GM04504 (cell line): ENCODE measurements around the gene CMYA5.
"Not testable (repeated sequence)": the region's sequence is repeated elsewhere in the genome, so short reads cannot be mapped to it uniquely, and the experiment has no call there.

ENCODE experiments used
- DNase-seq: peaks from one replicate; pipeline ENCODE4 v3.0.0-alpha.2; 2012; ENCODE audit warnings: low read depth

CMYA5 gene

DNA sequence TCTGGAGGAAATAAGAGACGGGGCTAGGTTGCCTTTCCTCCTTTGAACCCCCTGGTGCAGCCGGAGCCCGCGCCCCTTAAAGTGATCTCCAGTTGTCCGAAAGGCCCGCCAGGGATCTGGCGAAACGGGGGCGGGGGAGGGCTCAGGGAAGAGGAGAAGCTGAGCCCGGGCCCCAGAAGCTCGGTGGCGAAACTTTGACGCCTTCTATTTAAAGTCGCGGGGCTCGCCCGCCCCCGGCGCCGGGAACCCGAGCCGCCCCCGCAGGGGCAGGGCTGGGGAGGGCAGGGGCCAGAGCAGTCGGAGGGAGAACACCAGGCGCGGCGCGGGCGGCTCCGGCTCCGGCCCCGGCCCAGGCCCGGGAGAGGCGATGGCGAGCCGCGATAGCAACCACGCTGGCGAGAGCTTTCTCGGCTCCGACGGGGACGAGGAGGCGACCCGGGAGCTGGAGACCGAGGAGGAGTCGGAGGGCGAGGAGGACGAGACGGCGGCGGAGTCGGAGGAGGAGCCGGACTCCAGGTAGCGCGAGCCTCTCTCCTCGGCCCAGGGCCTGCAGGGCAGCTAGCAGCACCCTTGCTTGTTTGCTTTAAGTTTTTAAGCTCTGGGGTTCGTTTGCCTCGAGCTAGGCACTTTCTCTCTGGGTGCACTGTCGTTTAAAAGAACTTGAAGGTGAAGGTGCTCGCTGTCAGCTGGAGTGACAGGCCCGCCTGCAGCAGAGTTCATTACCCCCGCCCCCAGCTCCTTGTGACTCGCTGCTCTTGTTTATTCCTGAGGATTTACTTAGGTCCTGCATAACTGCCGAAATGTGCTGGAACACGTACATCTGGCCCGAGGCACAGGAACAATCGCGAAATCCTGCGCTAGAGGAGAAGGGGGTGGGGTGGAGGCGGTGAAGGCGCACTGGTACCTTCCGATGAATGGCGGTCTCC lies at the start of gene CMYA5:
Gene CMYA5, plus strand, starts transcription at position 296 of the 926 bp plus-strand sequence. Its CDS starts 72 bp downstream, at position 368.
- no peak for DNase-seq

DNA sequence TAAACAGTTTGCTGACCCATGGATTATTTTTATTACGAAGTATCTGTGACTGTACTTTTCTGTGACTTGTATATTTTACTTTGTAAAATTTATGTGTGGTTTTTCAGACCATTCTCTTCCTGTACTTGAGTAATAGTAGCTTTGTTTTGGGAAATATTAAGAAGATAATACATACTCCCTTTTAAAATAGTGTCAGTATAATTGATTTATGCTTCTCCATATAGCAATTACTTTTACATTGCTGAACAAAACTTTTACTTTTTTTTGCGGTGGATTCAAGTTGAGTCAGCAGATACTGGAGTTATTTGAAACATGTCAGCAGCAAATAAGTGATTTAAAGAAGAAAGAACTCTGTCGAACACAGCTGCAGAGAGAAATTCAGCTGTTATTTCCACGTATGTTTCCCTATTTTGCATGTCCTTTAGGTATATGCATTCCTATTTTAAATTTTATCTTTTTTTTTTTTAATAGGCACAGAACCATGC lies 49.0 kb upstream of the CMYA5 start:
- DNase-seq: no peak

DNA sequence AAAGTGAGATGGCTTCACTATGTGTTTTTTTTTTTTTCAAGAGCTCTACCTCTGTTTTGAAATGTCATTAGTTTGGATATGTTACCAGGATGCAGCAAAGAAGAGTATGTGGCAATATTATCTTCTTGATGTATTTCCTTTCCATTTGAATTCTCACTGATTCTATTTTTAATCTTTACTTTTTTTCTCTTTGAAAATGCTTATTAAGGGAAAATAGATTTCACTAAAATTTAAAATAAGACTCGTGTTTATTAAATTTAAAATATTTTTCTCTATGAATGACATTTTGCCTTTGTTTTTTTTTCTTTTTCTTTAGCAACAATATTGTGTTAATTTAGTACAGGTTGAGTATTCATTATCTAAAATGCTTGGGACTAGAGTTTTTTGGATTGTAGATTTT lies 48.2 kb upstream of the CMYA5 start:
- DNase-seq: no peak

DNA sequence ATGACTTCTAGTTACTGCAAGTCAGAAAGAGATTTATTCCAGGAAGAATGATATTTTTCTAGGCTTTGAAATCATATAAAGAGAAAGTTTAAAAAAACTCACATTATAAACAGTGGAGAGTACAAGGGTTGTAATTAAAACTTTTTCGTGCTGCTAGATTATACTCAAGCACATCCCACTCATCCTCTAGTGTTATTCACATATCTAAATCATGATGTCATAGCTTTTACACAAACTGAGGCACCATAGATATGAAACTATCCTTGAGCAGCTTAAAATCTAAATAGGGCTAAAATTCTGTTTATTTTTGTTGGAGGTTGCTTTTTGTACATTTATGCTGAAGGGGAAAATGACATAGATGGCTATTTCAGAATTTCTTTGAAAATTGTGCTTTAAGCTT lies 47.4 kb upstream of the CMYA5 start:
- no peak for DNase-seq

DNA sequence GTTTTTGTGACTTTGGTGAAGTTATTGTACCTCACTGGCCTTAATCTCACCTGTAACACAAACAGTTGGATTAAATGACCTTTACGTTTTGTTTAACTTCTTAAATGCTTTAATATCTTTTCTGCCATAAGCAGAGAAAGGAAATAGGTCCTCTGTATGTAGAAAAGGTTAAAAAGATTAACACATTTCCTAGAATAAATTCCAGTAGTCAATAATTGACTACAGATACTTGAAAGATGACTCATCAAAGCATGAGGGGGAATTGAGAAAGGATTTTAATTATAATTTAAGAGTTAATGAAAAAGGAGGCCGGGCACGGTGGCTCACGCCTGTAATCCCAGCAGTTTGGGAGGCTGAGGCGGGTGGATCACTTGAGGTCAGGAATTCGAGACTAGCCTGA lies 35.8 kb upstream of the CMYA5 start:
- DNase-seq: no peak

DNA sequence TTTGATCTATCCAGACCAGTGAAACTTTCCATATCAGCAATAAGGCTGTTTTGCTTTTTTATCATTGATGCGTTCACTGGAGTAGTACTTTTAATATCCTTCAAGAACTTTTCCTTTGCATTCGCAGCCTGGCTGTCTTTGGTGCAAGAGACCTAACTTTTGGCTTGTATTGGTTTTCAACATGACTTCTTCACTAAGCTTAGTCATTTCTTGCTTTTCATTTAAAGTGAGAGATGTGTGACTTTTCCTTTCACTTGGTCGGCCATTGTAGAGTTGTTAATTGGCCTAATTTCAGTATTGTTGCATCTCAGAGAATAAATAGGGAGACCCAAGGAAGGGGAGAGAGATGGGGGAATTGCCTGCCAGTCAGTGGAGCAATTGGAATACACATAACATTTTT lies 26.4 kb upstream of the CMYA5 start:
- DNase-seq: no peak

DNA sequence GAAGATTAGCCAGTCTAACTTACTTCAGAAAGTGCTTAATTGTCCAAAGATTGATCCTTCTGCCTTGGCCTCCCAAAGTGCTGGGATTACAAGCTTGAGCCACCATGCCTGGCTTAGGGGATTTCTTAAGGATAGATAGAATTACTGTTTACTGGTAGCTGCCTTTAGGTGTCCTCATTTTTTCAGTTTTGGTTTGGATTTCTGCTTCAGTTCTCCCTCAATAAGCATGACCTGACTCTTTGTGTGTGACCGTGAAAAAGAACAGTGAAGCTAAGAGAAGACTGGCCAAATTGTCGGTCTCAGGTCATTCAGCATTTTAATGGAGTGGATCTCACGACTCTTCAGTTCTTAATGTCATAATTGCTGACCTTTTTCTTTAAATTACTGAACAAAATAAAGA lies 22.9 kb upstream of the CMYA5 start:
- no peak for DNase-seq

DNA sequence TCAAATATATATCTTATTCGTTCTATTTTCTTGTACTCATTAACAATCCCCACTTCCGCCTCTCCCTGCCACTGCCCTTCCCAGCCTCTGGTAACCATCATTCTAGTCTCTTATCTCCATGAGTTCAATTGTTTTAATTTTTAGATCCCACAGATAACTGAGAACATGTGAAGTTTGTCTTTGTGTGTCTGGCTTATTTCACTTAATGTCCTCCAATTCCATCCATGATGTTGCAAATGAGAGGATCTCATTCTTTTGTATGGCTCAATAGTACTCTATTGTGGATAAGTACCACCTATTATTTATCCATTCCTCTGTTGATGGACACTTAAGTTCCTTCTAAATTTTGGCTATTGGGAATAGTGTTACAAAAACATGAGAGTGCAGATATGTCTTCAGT lies 17.2 kb upstream of the CMYA5 start:
- DNase-seq: no peak

DNA sequence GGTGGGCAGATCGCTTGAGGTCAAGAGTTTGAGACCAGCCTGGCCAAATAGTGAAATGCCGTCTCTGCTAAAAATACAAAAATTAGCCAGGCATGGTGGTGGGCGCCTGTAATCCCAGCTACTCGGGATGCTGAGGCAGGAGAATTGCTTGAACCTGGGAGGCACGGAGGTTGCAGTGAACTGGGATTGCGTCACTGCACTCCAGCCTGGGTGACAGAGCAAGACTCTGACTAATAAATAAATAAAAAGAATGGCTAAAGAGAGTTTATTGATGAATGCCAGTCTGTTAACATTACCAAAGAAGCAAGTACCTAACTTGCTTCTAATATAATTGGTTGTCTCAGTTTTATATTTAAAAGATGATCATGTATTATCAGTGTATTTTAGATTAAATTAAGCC lies 13.3 kb upstream of the CMYA5 start:
- DNase-seq: not testable (repeated sequence)

DNA sequence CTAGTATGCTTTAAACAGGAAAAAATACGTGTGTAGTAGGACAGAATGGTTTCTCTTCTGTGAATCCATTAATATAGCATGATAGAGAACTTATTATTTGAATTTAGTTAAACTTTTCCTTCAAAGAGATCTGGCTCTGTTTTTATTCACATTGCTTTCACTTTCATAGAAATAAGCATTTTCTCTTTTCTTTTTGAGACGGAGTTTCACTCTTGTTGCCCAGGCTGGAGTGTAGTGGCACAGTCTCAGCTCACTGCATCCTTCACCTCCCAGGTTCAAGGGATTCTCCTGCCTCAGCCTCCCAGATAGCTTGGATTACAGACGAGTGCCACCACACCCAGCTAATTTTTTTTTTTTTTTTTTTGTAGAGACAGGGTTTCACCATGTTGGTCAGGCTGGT lies 7.5 kb upstream of the CMYA5 start:
- DNase-seq: not testable (repeated sequence)

DNA sequence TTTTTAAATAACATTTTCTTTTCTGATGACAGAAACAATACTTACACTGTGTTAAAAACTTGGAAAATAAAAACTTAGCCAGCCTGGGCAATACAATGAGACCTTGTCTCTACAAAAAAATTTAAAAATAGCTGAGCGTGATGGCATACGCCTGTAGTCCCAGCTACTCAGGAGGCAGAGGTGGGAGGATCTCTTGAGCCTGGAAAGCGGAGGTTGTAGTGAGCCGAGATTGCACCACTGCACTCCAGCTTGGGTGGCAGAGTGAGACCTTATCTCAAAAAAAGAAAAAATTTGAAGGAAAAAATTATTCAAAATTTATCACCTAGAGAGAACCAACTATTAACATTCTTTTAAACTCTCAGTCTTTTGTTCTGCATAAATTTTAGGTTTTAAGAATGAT lies 4.9 kb upstream of the CMYA5 start:
- DNase-seq: no peak

DNA sequence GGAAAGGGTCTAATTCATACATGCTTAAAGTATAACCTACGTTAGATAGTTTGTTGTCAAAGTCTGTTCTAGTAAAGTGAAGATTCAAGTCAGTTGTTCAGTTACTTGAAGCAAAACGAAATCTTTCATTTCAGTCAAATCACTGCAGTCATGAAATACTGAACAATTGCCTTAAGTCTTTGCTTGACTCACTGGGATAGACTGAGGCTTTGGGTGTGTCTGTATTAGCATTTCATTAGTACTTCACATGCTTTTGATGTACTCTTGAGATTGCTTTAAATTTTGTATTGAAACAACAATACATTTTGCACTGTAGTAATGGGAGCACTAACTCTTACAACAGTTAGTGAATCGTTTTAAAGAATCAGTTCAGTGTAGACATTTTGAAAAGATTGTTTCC lies 4.0 kb upstream of the CMYA5 start:
- no peak for DNase-seq

DNA sequence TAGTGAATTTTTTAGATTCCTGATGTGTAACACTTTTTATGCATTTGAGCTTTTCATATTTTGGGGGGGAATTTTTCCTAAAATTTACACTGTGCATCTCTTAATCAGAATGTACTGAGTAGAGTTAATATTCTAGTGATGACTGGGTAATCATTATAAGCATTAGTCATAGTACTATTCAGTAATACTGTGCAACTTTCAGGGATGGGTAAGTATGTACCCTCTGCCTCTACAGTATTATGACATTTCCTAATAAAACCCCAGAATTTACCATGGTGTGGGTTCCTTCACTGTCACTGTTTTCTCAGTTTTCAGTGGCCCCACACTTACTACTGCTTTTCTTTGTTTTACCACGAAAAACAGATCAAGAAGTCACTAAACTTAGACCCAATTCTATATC lies 2.8 kb upstream of the CMYA5 start:
- no peak for DNase-seq

DNA sequence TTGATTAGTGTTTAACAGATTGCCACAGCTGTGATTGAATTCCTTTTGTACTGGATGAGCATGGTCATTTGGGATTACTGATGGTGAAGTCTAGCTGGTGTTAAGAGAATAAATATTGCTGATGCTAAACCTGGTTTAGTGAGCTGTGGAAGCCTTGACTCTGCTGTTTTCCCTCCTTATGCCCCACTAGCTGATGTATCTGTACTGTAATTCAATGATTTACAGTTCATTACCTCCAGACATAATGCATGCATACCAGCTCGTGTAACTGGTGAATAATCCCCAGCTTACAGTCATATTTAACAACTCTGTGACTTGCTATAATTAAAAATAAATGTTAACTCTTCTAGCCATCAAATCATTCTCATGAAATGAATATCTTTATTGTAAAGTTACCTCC lies 1.7 kb upstream of the CMYA5 start:
- DNase-seq: no peak

DNA sequence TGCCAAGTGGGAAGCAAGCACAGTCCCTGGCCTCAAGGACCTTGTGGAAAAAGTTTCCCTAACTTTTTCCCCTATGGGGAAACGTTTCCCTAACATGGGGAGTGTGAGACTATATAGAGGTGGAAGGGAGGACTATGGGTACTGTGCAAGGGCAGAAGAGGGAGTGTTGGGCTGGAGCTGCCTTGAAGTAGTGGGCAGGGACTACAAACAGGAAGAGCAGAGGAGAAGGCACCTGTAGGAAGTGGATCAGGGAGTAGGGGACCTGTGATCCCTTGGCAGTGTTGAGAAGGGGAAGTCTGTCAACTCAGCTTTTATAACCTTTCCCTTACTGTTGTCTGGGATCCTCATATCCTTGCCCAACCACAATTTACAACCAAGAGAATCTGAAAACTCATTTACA lies 1.4 kb downstream of the CMYA5 start:
- DNase-seq: no peak

DNA sequence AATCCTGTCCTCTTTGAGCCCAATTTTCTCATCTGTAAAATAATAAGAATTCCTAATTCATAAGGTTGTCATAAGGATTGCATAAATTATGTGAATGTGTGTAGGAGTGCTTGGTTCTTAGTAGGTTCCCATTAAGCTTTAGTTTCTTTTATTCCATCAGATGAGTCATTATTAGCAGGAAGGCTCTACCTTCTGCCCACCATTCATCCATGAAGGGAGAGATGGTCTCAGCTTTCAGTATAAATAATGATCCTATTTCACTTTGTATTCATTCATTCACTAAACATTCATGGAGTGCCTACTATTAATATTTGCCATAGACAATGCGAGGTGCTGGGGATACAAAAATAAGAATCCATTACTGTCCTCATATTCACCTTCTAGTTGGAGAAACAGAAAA lies 3.0 kb downstream of the CMYA5 start:
- no peak for DNase-seq

DNA sequence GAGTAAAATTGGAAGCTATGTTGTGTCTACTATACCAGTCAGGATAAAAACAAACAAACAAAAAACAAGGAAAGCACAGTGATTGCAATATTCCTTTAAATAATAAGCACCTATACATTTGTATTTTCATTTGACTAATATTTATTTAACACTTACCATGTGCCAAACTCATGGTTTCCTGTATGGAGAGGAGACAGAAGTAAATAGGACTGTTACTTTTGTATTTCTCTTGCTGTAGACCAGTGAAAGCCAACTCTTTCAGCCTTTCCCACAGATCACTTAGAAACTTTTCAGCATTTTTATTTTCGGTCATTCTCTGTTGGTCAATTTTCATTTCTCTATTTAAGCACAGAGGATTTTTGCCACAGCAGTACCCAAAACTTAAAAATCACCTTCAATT lies 4.5 kb downstream of the CMYA5 start:
- DNase-seq: no peak

DNA sequence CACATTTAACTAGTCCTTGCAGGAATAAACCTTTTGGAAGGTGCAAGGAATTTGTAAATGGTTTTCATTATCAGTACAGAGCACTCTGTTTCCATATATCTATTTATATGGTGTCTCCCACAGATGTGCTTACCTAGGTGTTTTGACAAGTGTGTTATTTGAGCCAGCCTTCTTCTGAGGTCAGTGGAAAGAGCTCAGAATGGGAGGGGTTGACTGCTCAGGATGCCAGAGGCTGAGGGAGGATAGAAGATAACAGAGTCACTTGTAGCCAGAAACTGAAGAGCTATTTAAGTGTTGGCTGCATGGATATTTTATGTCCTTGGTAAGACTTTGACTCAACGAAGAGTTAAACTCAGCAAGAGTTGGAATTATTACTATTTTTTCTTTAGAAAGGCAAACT lies 5.0 kb downstream of the CMYA5 start:
- DNase-seq: no peak

DNA sequence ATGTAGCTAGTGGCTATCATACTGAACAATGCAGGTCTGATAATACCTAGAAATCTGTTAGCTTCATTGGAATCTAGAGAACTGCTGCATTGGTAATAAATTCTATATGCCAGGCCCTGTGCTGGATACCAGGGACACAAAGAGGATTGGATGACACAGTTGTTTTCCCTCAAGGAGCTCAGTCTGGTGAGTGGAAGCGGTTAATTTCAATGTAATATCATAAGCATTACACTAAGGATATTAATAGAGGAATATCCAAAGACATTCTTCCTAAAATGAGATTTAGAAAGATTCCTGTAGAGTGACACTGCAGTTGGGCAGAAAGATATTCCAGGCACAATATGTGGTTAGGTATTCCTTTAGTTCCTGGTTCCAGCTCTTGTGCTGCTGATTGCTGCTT lies 5.9 kb downstream of the CMYA5 start:
- no peak for DNase-seq

DNA sequence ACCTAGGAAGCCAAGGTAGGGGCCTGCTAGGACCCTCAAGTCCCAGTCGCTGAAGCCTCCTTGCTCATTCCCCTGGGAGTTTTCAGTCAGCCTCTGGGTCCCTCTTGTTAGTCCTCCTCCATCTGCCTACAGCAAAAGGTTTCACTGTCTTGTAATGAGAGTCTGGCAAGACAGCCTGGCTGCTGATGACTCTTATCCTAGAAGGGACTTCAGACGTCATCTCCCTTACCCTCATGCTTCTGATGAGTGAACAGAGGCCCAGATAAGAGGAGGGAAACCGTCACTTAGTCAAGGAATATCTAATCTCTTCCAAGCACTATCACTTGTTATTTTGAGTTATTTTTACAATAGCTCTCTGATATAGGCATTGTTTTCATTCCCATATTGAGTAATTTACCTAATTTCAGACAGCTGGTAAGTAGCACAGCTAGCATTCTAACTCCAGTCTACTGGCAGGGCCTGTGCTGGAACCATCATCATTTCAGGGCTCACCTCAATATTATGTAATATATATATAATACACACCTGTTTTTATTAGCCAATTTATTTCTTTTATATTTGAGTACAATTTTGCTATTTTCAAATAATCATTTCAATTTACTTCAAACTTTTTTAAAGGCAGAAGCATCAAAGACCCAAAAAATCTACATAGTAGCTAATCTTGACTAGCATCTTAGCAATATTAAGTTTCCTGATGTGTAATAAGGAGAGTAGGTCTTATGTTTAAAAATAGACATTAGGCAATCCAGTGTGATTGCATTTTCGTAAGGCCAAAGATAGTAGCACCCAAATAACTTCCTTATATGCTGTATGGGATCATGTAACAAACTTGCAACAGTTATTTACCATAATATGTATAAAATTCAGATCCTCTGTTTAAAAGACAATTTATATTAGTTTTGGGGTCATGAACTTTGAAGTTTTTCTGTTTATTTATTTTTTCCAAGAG lies 7.9 kb downstream of the CMYA5 start:
- DNase-seq: no peak

DNA sequence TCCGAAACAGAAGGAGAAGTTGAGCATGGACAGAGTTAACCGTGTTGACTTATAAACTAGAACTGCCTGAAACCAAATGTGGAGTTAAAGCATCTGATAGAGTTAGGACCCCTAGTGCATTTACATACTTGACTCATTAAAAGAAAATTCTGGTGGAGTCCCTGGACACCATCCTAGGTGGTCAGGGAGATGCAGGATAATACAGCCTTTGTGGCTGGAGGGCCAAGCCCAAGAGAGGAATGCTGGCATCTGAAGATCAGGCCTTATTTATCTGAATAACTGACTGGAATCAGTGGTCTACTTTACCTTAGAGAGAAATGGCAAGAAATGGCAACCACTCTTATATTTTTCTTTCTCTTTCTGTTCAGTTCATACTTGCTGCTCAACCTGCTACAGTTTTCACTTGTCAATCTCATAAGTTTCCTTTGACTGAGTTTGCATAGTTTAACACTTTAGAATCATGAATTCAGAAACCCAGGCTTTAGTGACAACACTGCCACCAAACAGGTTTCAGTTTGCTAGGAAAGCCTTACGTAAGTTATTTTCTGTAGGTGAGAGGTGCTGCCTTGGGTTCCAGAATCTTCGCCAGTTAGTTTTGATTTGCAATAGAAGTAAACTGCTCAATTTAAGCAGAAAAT lies 10.2 kb downstream of the CMYA5 start:
- no peak for DNase-seq

DNA sequence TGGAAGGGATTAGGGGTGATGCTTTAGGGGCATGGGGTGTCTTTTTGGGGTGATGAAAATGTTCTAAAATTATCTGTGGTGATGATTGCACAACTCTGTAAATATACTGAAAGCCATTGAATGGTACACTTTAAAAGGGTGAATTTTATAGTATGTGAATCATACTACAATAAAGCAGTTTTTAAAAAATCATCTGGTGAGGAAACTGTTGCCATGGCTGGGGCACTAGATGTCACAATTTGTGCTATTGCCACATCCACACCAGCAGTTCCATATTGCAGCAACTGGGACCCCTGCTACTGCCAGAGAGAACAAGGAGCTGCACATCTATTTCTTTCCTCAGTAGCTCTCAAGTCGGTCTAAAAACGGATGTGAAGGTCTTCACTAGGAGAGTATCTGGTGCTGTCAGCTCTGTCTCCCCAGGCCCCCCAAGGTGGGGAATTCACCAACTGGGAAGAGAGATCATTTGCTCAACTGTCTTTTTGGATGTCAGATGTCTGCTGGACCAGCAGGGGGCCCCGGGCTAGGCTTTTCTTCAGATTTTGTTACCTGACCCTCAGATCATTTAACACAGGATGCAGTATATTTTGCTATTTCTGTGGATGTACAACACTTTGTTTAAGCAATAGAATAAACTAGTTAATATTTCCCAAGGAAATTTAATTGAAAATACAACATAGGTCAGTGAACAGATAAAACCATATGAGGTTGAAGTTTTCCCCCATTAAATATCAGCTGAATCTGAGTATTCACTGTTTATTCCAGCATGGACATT lies 13.2 kb downstream of the CMYA5 start:
- DNase-seq: peak; percentile 60
